ENCODE results near the gene AIRE. TPM values are rescaled to one million over a fixed set of nuclear protein-coding genes. Genes with fewer than 3 reads are reported as not detected.
"Not testable (repeated sequence)": the region's sequence is repeated elsewhere in the genome, so short reads cannot be mapped to it uniquely, and the experiment has no call there.

The AIRE gene
- polyA plus RNA-seq, 4 donors, result 0.19 to 1.2 (median 0.43) TPM

GRCh38 chr21:44334329-44335030, 48.8 kb downstream of the AIRE start:
- DNase-seq (ENCODE audit: low read depth in 4 of 4, low spot score in 2 of 4), result no peak

DNA sequence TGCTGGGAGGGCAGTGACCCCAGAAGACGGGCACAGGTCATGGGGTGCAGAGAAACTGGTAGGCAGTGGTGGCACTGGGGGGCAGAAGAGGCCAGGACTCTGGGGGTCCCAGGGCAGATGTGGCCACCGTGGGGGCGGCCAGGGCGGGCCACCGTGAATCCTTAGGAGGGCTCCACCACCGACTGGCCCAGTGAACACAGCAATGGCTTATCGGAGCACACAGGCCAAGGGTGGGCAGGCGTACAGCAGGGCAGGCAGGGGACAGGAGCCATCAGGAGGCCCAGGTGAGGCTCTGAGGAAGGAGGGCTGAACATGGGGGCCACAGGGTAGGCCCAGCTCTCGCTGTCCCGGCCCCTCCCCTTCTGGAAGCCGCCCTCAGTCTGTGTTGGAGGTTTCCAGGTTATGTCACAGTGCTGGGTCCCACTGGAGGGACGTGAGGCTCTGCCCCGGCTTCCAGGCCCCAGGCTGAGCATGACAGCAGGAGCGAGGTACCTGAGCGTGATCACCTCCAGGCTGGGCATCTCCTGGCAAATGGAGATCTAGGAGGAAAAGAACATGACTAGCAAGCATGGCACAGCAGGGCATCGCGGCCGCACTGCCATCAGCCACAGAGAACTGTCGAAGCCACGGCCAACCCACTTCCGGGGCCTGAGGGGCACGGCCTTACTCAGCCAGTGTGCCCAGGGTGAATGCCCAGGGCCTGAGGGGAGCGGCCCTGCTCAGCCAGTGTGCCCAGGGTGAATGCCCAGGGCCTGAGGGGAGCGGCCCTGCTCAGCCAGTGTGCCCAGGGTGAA, 49.8 kb downstream of the AIRE start:
- no peak for DNase-seq (ENCODE audit: low read depth in 4 of 4, low spot score in 2 of 4)

DNA sequence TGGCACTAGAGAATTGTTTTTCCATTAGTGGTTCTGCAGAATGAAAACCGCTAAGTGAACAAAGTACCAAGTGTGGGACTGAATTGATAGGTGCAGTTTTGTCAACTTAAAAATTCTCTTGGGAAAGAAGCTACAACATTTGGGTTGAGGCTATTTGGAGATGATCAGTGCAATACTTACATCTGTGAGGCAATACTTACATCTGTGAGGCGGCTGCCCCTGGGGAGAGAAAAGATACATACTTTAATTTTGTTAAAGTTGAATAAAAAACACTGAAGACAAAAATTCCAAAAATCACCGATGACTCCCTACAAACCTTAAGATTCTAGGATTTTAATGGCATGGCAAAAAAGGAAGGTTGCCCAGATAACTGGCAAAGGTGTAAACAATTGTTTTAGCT, 51.8 kb downstream of the AIRE start:
- no peak for DNase-seq (ENCODE audit: low read depth in 4 of 4, low spot score in 2 of 4)

DNA sequence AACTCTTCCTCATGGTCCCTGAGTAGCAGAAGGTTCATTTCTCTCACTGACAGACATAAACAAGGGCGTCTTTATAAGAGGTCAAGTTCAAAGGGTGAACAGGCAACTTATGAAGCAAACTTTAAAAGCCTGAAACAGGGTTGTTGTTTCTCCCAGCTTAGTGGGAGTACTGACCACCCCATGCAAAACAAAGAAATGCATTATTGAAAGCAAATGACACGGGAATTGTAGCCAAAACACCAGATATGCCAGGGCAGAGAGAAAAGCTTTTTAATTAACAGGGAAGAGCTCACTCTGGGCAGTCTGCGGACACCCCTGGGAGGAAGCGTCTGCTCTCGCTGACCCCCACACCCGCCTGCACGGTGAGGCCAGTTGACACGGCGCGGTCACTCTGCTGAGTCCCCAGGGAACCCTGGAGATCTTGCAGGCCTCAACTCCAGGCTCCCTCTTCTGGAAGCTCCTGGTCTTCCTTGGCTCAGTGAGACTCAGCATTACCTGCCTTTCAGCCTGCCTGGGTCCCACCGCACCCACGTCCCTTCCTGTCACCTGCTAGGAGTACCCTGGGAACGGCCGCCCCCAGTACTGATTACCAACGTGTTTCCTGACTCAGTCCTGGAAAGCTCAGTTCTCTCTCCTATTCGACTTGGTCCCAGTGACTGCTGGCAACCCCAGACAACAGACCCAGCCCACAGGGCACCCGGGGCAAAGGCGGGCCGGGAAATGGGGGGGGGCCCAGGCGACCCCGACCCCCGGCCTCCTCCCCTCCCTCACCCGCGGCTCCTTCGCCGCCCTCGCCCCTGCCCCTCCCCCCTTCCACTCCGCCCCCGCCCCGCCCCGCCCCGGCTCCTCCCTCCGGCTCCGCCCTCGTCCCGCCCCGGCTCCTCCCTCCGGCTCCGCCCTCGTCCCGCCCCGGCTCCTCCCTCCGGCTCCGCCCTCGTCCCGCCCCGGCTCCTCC, 52.5 kb downstream of the AIRE start:
- DNase-seq (ENCODE audit: low read depth in 4 of 4, low spot score in 2 of 4), result peak in 1 of 4 donors; percentile 45

DNA sequence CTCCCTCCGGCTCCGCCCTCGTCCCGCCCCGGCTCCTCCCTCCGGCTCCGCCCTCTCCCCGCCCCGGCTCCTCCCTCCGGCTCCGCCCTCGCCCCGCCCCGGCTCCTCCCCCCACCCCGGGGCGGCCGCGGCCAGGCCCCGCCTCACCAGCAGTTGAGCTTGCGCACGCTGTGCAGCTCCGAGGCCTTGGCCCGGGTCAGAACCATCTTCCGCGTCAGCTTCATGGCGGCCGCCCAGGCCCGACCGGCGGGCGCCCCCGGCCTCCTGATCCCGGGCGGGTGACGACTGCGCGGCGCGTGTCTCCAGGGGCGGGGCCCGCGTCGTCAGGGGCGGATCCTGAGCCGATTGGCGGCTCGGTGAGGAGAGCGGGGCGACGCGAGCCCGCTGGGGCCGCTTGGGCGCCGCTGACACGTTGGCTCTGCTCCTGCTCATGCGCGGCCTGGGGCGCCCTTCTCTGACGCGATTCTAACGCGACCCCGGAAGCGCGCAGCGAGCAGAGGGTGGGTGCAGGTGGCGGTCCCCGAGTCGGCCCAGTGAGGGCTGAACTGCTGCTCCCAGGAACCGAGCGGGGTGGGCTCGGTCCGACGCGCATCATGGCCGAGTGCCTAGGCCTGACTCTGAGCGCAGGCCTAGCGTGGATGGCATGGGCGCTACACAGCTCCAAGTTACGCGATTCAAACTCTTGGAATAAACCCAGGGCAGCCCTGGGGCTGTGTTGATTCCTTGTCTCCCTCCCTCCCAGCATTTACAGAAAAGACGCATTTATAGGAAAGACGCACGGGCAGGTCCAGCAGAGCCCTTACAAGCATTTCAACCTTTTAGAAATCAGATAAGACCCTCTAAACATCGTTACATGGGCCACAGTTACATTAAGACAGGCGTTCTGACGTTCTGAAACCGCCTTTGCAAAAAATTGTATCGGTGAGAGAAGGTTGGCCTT, 53.6 kb downstream of the AIRE start, which contains the start of gene CFAP410:
Gene CFAP410 (minus strand): TSS at position 420 of the 940 bp plus-strand sequence. CDS start 196 bp downstream, at position 224.
- peak; percentile 84 to 89 (median 87) for DNase-seq (ENCODE audit: low read depth in 4 of 4, low spot score in 2 of 4)

DNA sequence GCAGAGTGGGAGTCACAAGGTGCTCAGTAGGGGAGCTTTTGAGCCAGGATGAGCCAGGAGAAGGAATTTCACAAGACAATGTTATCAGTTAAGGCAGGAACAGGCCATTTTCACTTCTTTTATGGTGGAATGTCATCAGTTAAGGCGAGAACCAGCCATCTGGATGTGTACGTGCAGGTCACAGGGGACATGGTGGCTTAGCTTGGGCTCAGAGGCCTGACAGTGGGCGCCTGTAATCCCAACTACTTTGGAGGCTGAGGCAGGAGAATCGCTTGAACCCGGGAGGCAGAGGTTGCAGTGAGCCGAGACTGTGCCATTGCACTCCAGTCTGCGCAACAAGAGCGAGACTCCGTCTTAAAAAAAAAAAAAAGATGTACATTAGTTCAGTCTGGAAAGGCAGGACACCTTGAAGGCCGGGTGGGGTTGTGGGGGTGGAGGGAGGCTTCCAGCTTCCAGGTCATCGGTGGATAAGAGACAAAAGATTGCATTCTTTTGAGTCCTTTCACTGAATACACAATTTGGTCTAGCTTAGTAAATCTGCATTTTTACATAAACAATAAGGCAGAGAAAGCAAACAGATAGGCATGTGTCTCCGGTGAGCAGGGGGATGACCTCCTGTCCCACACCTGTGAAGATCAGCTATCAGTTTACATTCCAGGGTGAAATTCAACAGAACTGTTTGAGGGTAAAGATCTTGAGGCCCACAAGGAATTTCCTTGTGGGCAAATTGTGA, 56.2 kb downstream of the AIRE start:
- not testable (repeated sequence) for DNase-seq (ENCODE audit: low read depth in 4 of 4, low spot score in 2 of 4)

DNA sequence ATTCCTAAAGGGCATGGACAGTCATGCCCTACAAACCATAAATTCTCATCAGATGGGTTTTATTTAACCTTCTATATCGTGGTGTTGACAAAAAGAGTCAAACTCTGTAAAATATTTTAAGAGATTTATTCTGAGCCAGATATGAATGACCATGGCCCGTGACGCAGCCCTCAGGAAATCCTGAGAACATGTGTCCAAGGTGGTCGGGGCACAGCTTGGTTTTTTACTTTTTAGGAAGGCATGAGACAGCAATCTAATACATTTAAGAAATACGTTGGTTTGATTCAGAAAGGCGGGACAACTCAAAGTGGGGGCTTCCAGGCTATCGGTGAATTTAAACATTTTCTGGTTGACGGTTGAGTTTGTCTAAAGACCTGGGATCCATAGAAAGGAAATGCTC, 57.3 kb downstream of the AIRE start:
- DNase-seq (ENCODE audit: low read depth in 4 of 4, low spot score in 2 of 4), result not testable (repeated sequence)

GRCh38 chr21:44344541-44345183, 59.0 kb downstream of the AIRE start:
- no peak for DNase-seq (ENCODE audit: low read depth in 4 of 4, low spot score in 2 of 4)

DNA sequence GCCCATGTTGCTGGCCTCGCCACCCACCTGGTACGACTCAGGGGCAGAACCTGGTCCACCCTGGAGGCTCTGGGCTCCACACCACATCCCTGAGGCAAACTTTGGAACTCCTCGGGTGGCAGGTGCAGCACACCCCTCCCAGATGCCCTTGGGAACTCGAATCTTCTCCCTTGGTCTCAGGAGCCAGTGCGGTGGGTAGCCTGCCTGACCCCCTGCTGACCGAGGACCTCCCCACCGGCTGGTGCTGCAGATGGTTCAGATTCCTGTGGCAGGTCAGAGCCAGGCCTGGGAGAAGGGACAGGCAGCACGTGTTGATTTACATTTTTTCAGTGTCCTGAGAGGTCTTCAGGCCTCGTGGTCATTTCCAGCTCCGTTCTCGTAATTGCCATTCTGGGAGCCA, 59.8 kb downstream of the AIRE start:
- DNase-seq (ENCODE audit: low read depth in 4 of 4, low spot score in 2 of 4), result no peak

DNA sequence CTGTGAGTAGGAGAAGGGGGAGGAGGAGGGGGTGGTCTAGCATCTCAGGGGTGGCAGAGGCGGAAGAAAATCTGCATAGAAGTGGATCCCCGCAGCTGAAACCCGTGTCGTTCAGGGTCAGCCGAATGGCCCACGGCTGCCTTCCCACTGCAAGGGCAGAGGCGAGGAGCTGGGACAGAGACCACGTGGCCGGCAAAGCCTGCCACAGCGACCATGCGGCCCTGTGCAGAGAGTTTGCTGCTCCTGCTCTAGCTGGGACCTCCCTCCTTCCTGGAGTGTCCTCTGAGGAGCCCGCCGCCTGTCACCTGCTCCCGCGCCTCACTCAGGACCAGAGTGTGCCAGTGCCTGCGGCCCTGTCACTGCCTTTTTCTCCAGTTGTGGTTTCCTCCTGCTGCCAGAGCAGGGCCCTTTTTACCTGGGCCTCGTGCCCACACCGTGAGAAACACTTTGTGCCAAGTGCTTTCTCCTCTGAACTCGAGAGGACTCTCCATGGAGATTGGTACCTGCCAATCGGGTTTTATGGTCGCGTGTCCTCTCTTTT, 62.3 kb downstream of the AIRE start:
- DNase-seq (ENCODE audit: low read depth in 4 of 4, low spot score in 2 of 4), result no peak

Other genes with a start within 250 kb of the AIRE start
- gene PWP2, start 178.5 kb upstream of the AIRE start, polyA plus RNA-seq (ENCODE audit: insufficient read length in 4 of 4), result 10 to 100 TPM in 1 of 4 donors, 1 to 10 TPM in 3; 4.1 to 10.1 (median 5.9) TPM
- 10 to 100 TPM; 32.8 to 50.7 (median 36.3) TPM for gene GATD3, start 152.2 kb upstream of the AIRE start, polyA plus RNA-seq (ENCODE audit: insufficient read length in 4 of 4)
- gene ICOSLG, start 44.9 kb upstream of the AIRE start, polyA plus RNA-seq (ENCODE audit: insufficient read length in 4 of 4), result 10 to 100 TPM in 2 of 4 donors, 1 to 10 TPM in 2; 6.7 to 15.4 (median 9.8) TPM
- not detected for gene DNMT3L, start 24.0 kb upstream of the AIRE start, polyA plus RNA-seq (ENCODE audit: insufficient read length in 4 of 4)
- 100 to 1,000 TPM; 104 to 178 (median 157) TPM for gene PFKL, start 14.2 kb downstream of the AIRE start, polyA plus RNA-seq (ENCODE audit: insufficient read length in 4 of 4)
- 10 to 100 TPM; 16.2 to 37.2 (median 32.5) TPM for gene CFAP410, start 53.5 kb downstream of the AIRE start, polyA plus RNA-seq (ENCODE audit: insufficient read length in 4 of 4)
- gene TRPM2, start 67.7 kb downstream of the AIRE start, polyA plus RNA-seq (ENCODE audit: insufficient read length in 4 of 4), result 1 to 10 TPM in 3 of 4 donors, under 1 TPM in 1; 0.92 to 1.2 (median 1.1) TPM
- gene LRRC3, start 169.6 kb downstream of the AIRE start, polyA plus RNA-seq (ENCODE audit: insufficient read length in 4 of 4), result 1 to 10 TPM; 4.4 to 6.0 (median 5.0) TPM